Fibroblast of lung (primary cell): ENCODE results near the gene NEDD4L. TPM values are rescaled to one million over a fixed set of nuclear protein-coding genes. Genes with fewer than 3 reads are reported as not detected.

Source experiments
- DNase-seq, 2 donors: peaks; one replicate each; pipeline versions ENCODE4 v3.0.0 to v3.0.0-alpha.2; 2010; ENCODE audit warnings: low read depth in 2 of 2
- H2AFZ ChIP-seq: 2 replicates; pipeline ENCODE4 v1.5.1; 2012; ENCODE audit warnings: low read length, control low read depth, inconsistent platforms
- H3K27ac ChIP-seq: 2 replicates; pipeline ENCODE4 v1.5.1; 2011; ENCODE audit warnings: low read length, control low read depth; ENCODE audit not compliant: insufficient read depth
- H3K27me3 ChIP-seq: 2 replicates; pipeline ENCODE4 v1.5.1; 2011; ENCODE audit warnings: mild to moderate bottlenecking, low read length; ENCODE audit not compliant: control insufficient read depth, insufficient read depth
- H3K36me3 ChIP-seq: 2 replicates; pipeline ENCODE4 v1.5.1; 2011; ENCODE audit warnings: low read length; ENCODE audit not compliant: control insufficient read depth, insufficient read depth
- H3K4me1 ChIP-seq: 2 replicates; pipeline ENCODE4 v1.5.1; 2011; ENCODE audit warnings: low read length; ENCODE audit not compliant: control insufficient read depth, insufficient read depth; ENCODE audit errors: extremely low read depth
- H3K4me2 ChIP-seq: 2 replicates; pipeline ENCODE4 v1.5.1; 2011; ENCODE audit warnings: low read length, control low read depth; ENCODE audit not compliant: insufficient read depth; ENCODE audit errors: extremely low read depth
- H3K4me3 ChIP-seq, 4 experiments: fragments of 200-600 bp in 1 of 4; sonication (generic) in 1 of 4; replicated peaks in 1 of 4; 2 replicates each; pipeline ENCODE4 v1.5.1; 2011 to 2016; ENCODE audit warnings: low read length in 4 of 4, low read depth in 3 of 4, mild to moderate bottlenecking in 3 of 4, control low read depth in 2 of 4, inconsistent platforms in 1 of 4, mixed read lengths in 1 of 4; ENCODE audit not compliant: insufficient read depth in 1 of 4; ENCODE audit errors: control extremely low read depth in 1 of 4
- H3K79me2 ChIP-seq: 2 replicates; pipeline ENCODE4 v1.5.1; 2012; ENCODE audit warnings: mild to moderate bottlenecking, low read length, inconsistent platforms; ENCODE audit not compliant: control insufficient read depth, insufficient read depth
- H3K9ac ChIP-seq: 2 replicates; pipeline ENCODE4 v1.5.1; 2011; ENCODE audit warnings: mild to moderate bottlenecking, low read length, control low read depth; ENCODE audit not compliant: insufficient read depth
- H3K9me3 ChIP-seq: 2 replicates; pipeline ENCODE4 v1.5.1; 2012; ENCODE audit warnings: low read depth, low read length; ENCODE audit not compliant: control insufficient read depth, insufficient read depth
- H4K20me1 ChIP-seq: 2 replicates; pipeline ENCODE4 v1.5.1; 2011; ENCODE audit warnings: low read length; ENCODE audit not compliant: control insufficient read depth, insufficient read depth; ENCODE audit errors: extremely low read depth
- CTCF ChIP-seq, 2 donors: IDR thresholded peaks in 1 of 2; conservative IDR thresholded peaks in 1 of 2; 1 replicate in 1 of 2; 2 replicates in 1 of 2; pipeline ENCODE4 v1.5.1; 2011 to 2012; ENCODE audit warnings: low read length in 2 of 2, control low read depth in 1 of 2, inconsistent platforms in 1 of 2, low read depth in 1 of 2, mild to moderate bottlenecking in 1 of 2
- EZH2 ChIP-seq: IDR thresholded peaks from 2 replicates; pipeline ENCODE4 v1.5.1; 2012; ENCODE audit warnings: low read length, control low read depth, mild to moderate bottlenecking; ENCODE audit errors: missing control alignments
- polyA plus RNA-seq, 2 donors: library from polyadenylated mRNA; depleted of rRNA in 1 of 2; stranded (reverse) in 1 of 2; unstranded in 1 of 2; fragments of >200 nt; gene quantifications; 2 replicates each; pipeline ENCODE4 v1.2.1, GENCODE V29; 2011 to 2012; ENCODE audit warnings: missing spikeins in 1 of 2
- total RNA-seq: library from RNA; depleted of rRNA; stranded (reverse); fragments of >200 nt; gene quantifications from 2 replicates; pipeline ENCODE4 v1.2.1, GENCODE V29; 2014

The NEDD4L gene
- total and polyA plus RNA-seq, 2 donors (not counting 1 experiment from before 2014, with no cell fraction given), result 5.5 to 18.7 TPM

- TF ChIP-seq CTCF (conservative IDR thresholded peaks at IDR 0.05 in 1 of 2, IDR thresholded peaks at IDR 0.05 in 1 of 2; ENCODE audit: low read depth in 1 of 2, low read length in 2 of 2) (no peak), EZH2 (no peak)
- Histone ChIP-seq H3K4me2 (no peak overlapping the region), H3K4me1 (peaks cover 2% of the 10 kb centered on the region), H3K79me2 (no peaks in the 10 kb centered on the region), H4K20me1 (no peaks in the 10 kb centered on the region), H3K9ac (no peak overlapping the region), H3K36me3 (no peaks in the 10 kb centered on the region), H3K9me3 (no peaks in the 10 kb centered on the region), H2AFZ (no peak overlapping the region), H3K4me3 (no peak overlapping the region), H3K27ac (no peak overlapping the region), H3K27me3 (peaks cover 29% of the 10 kb centered on the region)
- DNase-seq, result no peak
Measured at GRCh38 chr18:58411323-58411722, 367.3 kb downstream of the NEDD4L start.

GRCh38 chr18:58412844-58413666 is 369.0 kb downstream of the NEDD4L start:
- no peak overlapping the region for H3K4me3 ChIP-seq
- no peaks in the 10 kb centered on the region for H3K9me3 ChIP-seq
- H3K4me2 ChIP-seq, result no peak overlapping the region
- H3K27ac ChIP-seq, result no peak overlapping the region
- no peaks in the 10 kb centered on the region for H3K79me2 ChIP-seq
- H3K27me3 ChIP-seq, result peaks cover 28% of the 10 kb centered on the region
- no peak overlapping the region for H2AFZ ChIP-seq
- no peaks in the 10 kb centered on the region for H3K36me3 ChIP-seq
- no peaks in the 10 kb centered on the region for H4K20me1 ChIP-seq
- DNase-seq, result no peak
- H3K4me1 ChIP-seq, result peaks cover 7% of the 10 kb centered on the region
- no peak overlapping the region for H3K9ac ChIP-seq
- TF ChIP-seq CTCF (conservative IDR thresholded peaks at IDR 0.05 in 1 of 2, IDR thresholded peaks at IDR 0.05 in 1 of 2; ENCODE audit: low read depth in 1 of 2, low read length in 2 of 2) (no peak), EZH2 (no peak)

- H3K4me1 ChIP-seq, result peaks cover 7% of the 10 kb centered on the region
- no peak for DNase-seq
Measured at GRCh38 chr18:58413667-58414628, 369.9 kb downstream of the NEDD4L start.

More at GRCh38 chr18:58413667-58414628, 369.9 kb downstream of the NEDD4L start:
- Histone ChIP-seq H3K9me3 (no peaks in the 10 kb centered on the region), H3K79me2 (no peaks in the 10 kb centered on the region), H3K4me2 (no peak overlapping the region), H3K9ac (no peak overlapping the region), H2AFZ (no peak overlapping the region), H3K36me3 (no peaks in the 10 kb centered on the region), H3K27me3 (peaks cover 25% of the 10 kb centered on the region), H3K27ac (no peak overlapping the region), H4K20me1 (no peaks in the 10 kb centered on the region), H3K4me3 (no peak overlapping the region)
- no peak for TF ChIP-seq CTCF (conservative IDR thresholded peaks at IDR 0.05 in 1 of 2, IDR thresholded peaks at IDR 0.05 in 1 of 2; ENCODE audit: low read depth in 1 of 2, low read length in 2 of 2)
- TF ChIP-seq EZH2, result no peak
